SK-N-SH (cell line): ENCODE results near the gene MYO1D.
"Not testable (repeated sequence)": the region's sequence is repeated elsewhere in the genome, so short reads cannot be mapped to it uniquely, and the experiment has no call there.

Experiments used
- CTCF ChIP-seq: fragments of 200-600 bp; sonication (generic); IDR thresholded peaks from 2 replicates; pipeline ENCODE4 v1.6.1; 2017; ENCODE audit warnings: antibody characterized with exemption, mild to moderate bottlenecking, moderate library complexity
- EZH2phosphoT487 ChIP-seq: fragments of 200-600 bp; sonication (generic); IDR thresholded peaks from 2 replicates; pipeline ENCODE4 v1.6.1; 2017; ENCODE audit warnings: low read depth, mixed run types, mild to moderate bottlenecking, antibody characterized with exemption, moderate library complexity, borderline replicate concordance
- FOXM1 ChIP-seq: IDR thresholded peaks from 2 replicates; pipeline ENCODE4 v1.4.0; 2012; ENCODE audit warnings: low read depth, mild to moderate bottlenecking
- IRF3 ChIP-seq: fragments of 150-350 bp; IDR thresholded peaks from 2 replicates; pipeline ENCODE4 v1.6.1; 2016; ENCODE audit warnings: mild to moderate bottlenecking, low read depth, low read length
- MAX ChIP-seq: IDR thresholded peaks from 2 replicates; pipeline ENCODE4 v1.4.0; 2012; ENCODE audit warnings: low read depth
- NFIC ChIP-seq: IDR thresholded peaks from 2 replicates; pipeline ENCODE4 v1.4.0; 2012; ENCODE audit warnings: borderline replicate concordance
- NRF1 ChIP-seq: IDR thresholded peaks from 2 replicates; pipeline ENCODE4 v1.6.1; 2012; ENCODE audit warnings: low read depth, mild to moderate bottlenecking, low read length
- POLR2AphosphoS5 ChIP-seq: IDR thresholded peaks from 2 replicates; pipeline ENCODE4 v1.6.1; 2012; ENCODE audit warnings: low read depth, low read length
- RAD21 ChIP-seq: IDR thresholded peaks from 2 replicates; pipeline ENCODE4 v1.6.1; 2012; ENCODE audit warnings: mild to moderate bottlenecking, low read length
- REST ChIP-seq: IDR thresholded peaks from 2 replicates; pipeline ENCODE4 v1.6.1; 2012; ENCODE audit warnings: mild to moderate bottlenecking, low read depth, low read length, moderate library complexity
- SMC3 ChIP-seq: IDR thresholded peaks from 2 replicates; pipeline ENCODE4 v1.6.1; 2012; ENCODE audit warnings: low read depth, low read length, improper control_type of control experiment
- TAF1 ChIP-seq: IDR thresholded peaks from 2 replicates; pipeline ENCODE4 v1.6.1; 2012; ENCODE audit warnings: low read depth, mild to moderate bottlenecking, low read length, moderate library complexity, borderline replicate concordance
- USF2 ChIP-seq: fragments of 150-350 bp; IDR thresholded peaks from 2 replicates; pipeline ENCODE4 v1.6.1; 2017; ENCODE audit warnings: antibody characterized with exemption, low read length, low read depth, borderline replicate concordance
- YY1 ChIP-seq: IDR thresholded peaks from 2 replicates; pipeline ENCODE4 v1.4.0; 2012; ENCODE audit warnings: low read depth, mild to moderate bottlenecking

GRCh38 chr17:32923905-32924304, 47.0 kb upstream of the MYO1D start:
- TF ChIP-seq CTCF, USF2, YY1, EZH2phosphoT487, FOXM1, TAF1, REST, RAD21, IRF3, NRF1, SMC3, MAX, POLR2AphosphoS5, NFIC: not testable (repeated sequence)
